Renal cortex interstitium (tissue), 15 donors: Measurements from ENCODE around the gene GOLGA6D. TPM values are rescaled to one million over a fixed set of nuclear protein-coding genes. Genes with fewer than 3 reads are reported as not detected.
"Not testable (repeated sequence)": the region's sequence is repeated elsewhere in the genome, so short reads cannot be mapped to it uniquely, and the experiment has no call there.

ENCODE experiments used
- DNase-seq, 11 donors: peaks; one replicate each; pipeline ENCODE4 v3.0.0-alpha.2; 2013; ENCODE audit warnings: low read depth in 9 of 11, low spot score in 4 of 11; ENCODE audit errors: extremely low read depth in 1 of 11
- long read RNA-seq, 16 experiments: transcript quantifications; one replicate each; lab custom pipeline, GENCODE V29; 2026
- polyA plus RNA-seq, 3 donors: library from polyadenylated mRNA; unstranded; fragments of 120-200 nt; gene quantifications; one replicate each; pipeline ENCODE4 v1.2.1, GENCODE V29; 2013; ENCODE audit not compliant: insufficient read length in 3 of 3

GOLGA6D gene
- under 1 TPM; 0.20 to 0.56 (median 0.40) TPM for polyA plus RNA-seq
- long read RNA-seq, donor 1: 0 reads
- long read RNA-seq, donor 2: 0 reads
- long read RNA-seq, donor 3: 0 reads
- long read RNA-seq, donor 4: 0 reads
- long read RNA-seq, donor 5: 0 reads
- long read RNA-seq, donor 6: 0 reads
- long read RNA-seq, donor 7: 0 reads
- long read RNA-seq, donor 8: 0 reads
- long read RNA-seq, donor 9: 0 reads
- long read RNA-seq, donor 10: 0 reads
- long read RNA-seq, donor 11: 0 reads
- long read RNA-seq, donor 12: 0 reads
- long read RNA-seq, donor 13: 0 reads
- long read RNA-seq, donor 14: 0 reads
- long read RNA-seq, donor 15: 0 reads
- long read RNA-seq, donor 16: 0 reads

GRCh38 chr15:75282572-75282971, at the start of gene GOLGA6D:
TSS of gene GOLGA6D (plus strand) at chr15:75282835. CDS start at chr15:75282876, 41 bp downstream.
- not testable (repeated sequence) for DNase-seq

DNA sequence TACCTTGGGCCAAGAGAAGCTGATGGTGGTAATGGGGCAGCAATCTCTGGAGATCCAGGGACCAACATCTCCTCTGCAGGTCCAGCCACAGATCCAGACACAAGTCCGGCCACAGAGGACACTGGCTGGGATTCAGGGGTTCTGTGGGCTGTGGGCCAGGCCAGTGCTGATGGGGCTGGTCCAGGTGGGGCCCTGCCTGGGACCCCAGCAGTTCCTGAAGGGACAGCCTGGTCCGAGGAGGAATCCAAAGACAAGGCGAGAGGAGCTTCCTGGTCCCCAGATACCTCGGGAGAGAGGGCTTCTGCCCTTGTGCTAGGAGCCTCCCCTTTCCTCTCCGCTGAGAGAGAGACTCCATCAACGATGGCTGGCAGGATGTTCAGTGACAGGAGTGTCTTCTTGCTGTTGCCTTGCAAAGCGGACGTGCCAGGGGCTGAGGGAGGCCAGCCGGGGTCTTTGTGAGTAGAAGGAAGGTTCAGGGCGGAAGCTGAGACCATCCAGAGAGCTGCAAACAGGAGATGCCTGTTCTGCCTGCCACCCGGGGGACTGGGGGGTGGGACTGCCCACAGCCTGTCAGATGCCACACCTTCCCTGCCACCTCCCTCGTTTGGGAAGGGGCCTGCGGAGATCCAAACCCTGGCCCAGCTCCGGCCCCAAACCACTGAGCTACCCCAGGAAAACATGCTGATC, 49.0 kb upstream of the GOLGA6D start:
- no peak for DNase-seq

DNA sequence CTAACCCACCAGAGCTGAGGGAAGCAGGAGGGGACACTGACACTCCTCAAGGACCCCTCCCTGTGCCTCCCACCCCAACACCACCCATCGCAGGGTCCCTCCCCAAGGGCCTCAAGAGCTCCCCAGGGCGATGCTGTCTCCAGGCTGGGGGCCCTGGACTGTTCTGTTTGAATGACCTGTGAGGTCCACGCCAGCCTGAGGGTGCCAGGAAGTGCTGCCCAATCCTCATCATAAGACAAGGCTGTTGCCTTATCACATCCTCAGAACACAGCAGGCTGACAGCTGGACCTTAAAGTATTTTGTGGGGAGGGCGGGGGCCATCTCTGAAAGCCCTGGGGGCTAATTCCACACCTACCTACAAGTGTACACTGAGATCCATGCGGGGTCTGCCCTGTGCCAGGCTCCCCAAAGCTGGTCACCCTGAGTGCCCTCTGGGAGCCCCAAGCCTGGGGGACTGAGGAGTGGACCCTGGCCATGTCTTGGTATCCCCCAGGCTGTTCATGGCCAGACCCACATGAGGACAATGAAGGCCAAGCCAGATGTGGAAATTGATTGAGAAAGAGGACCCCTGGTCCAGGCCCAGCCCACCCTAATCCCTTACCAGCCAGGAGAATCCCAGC, 48.3 kb upstream of the GOLGA6D start:
- DNase-seq: no peak

GRCh38 chr15:75235051-75235673, 47.5 kb upstream of the GOLGA6D start:
- no peak for DNase-seq

DNA sequence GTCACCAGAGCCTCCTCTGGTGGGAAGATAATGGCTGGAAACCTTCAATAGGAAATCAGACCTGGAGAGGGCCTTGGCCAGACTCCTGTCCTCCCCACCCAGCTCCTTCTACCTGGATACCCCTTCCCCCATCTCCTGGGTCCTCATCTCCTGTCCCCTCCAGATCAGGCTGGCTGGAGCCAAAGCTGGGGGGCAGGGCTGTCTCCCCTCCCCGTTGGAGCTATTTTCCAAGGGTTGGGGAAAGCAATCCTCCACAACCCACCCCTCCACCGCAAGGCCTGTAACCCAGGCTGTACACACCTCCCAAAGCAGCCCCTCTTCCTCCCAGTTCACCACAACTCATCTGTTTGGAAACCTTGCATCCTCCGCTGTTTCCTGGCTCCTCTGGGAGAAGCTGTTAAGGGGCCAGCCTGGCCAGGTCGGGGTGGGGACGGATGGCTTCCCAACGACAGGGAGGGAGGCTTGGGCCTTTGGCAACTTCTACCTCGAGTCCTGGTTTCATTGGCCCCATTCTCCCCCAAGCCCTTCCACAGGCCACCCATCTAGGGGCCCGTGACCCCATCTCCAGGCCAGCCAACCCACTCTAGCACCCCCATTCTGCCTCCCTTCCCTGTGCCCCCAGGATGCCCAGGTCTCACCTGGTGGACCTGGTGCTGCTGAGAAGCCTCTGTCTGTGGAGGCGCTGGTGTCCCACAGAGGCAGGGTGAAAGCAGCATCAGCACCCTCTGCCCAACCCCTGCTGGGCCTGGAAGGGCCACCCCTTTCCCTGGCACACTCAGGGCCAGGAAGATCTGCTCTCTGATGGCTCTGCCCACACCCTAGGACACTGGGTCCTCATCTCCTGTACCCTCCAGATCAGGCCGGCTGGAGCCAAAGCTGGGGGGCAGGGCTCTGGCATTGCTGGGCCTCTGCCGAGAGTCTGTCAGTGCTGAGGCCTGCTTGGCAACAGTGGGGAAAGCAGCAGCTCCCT, 46.6 kb upstream of the GOLGA6D start:
- DNase-seq: no peak

GRCh38 chr15:75237316-75237982, 45.2 kb upstream of the GOLGA6D start:
- DNase-seq: no peak

- no peak for DNase-seq
Observed at GRCh38 chr15:75238150-75238549, 44.5 kb upstream of the GOLGA6D start.

- not testable (repeated sequence) for DNase-seq
Observed at GRCh38 chr15:75245741-75246140, 36.9 kb upstream of the GOLGA6D start.

GRCh38 chr15:75248991-75249390, 33.6 kb upstream of the GOLGA6D start:
- DNase-seq: not testable (repeated sequence)

DNA sequence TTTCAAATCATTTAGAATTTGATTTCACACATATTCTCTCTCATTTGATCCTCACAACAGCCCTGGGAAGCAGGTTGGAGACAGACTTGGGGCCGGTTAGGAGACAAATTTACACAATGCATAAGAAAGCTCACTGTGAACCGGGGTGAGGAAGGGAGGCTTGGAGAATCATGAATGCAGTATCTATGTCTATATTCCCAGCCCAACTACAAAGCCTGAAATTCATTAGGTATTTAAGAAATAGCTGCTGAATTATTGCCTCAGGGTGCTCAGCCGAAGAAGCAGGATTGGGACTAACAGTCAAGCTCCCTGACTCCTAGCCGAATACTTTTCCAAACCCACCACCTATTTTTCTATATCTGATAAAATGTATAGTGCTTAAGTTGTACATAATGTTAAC, 32.9 kb upstream of the GOLGA6D start:
- DNase-seq: no peak

GRCh38 chr15:75251343-75251742, 31.3 kb upstream of the GOLGA6D start:
- not testable (repeated sequence) for DNase-seq

DNA sequence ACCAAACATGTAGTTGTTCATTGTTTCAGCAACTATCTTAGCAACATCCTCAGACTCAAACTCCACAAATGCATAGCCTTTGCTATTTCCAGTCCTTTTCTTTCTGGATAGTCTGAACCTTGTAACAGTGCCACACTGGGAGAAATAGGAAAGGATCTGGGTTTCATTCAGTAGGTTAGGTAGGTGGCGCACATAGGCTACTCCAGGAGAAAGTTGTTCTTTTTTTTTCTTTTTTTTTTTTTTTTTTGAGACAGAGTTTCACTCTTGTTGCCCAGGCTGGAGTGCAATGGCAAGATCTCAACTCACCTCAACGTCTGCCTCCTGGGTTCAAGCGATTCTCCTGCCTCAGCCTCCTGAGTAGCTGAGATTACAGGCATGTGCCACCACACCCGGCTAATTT, 30.4 kb upstream of the GOLGA6D start:
- DNase-seq: not testable (repeated sequence)

GRCh38 chr15:75258034-75258433, 24.6 kb upstream of the GOLGA6D start, which contains the start of gene GOLGA6C:
TSS of gene GOLGA6C (plus strand) at chr15:75258334. CDS start at chr15:75258599, 265 bp downstream.
- DNase-seq: not testable (repeated sequence)

GRCh38 chr15:75258620-75259343, 23.9 kb upstream of the GOLGA6D start:
- DNase-seq: not testable (repeated sequence)

- not testable (repeated sequence) for DNase-seq
Observed at GRCh38 chr15:75259873-75260272, 22.8 kb upstream of the GOLGA6D start.

- DNase-seq: not testable (repeated sequence)
Observed at GRCh38 chr15:75273751-75274359, 8.8 kb upstream of the GOLGA6D start.
